ENCODE measurements around the gene GGA1.

Gene GGA1

GRCh38 chr22:37608477-37609239 lies at the start of gene GGA1:
Gene GGA1, plus strand, starts transcription at chr22:37608834. Its CDS starts 27 bp downstream, at chr22:37608861.
- DNase-seq (ENCODE audit: low read depth in 2 of 2), result peak; percentile 93

- no peak for DNase-seq (ENCODE audit: low read depth in 2 of 2)
Measured at GRCh38 chr22:37559521-37559900, 49.1 kb upstream of the GGA1 start.

- DNase-seq (ENCODE audit: low read depth in 2 of 2), result no peak
Measured at GRCh38 chr22:37559901-37560607, 48.6 kb upstream of the GGA1 start, which contains the start of gene CDC42EP1. Gene CDC42EP1, plus strand, starts transcription at chr22:37560480. Its CDS starts 5,870 bp downstream, at chr22:37566350.

- no peak for DNase-seq (ENCODE audit: low read depth in 2 of 2)
Measured at GRCh38 chr22:37560608-37561211, 47.9 kb upstream of the GGA1 start.

GRCh38 chr22:37561212-37562048 lies 47.2 kb upstream of the GGA1 start:
- peak; percentile 76 to 83 for DNase-seq (ENCODE audit: low read depth in 2 of 2)

GRCh38 chr22:37562049-37562875 lies 46.4 kb upstream of the GGA1 start:
- no peak for DNase-seq (ENCODE audit: low read depth in 2 of 2)

GRCh38 chr22:37563153-37564081 lies 45.2 kb upstream of the GGA1 start:
- no peak for DNase-seq (ENCODE audit: low read depth in 2 of 2)

- no peak for DNase-seq (ENCODE audit: low read depth in 2 of 2)
Measured at GRCh38 chr22:37564111-37564711, 44.4 kb upstream of the GGA1 start.

GRCh38 chr22:37565830-37566229 lies 42.8 kb upstream of the GGA1 start:
- DNase-seq (ENCODE audit: low read depth in 2 of 2), result no peak

GRCh38 chr22:37566329-37566837 lies 42.3 kb upstream of the GGA1 start:
- DNase-seq (ENCODE audit: low read depth in 2 of 2), result no peak

GRCh38 chr22:37566903-37567798 lies 41.5 kb upstream of the GGA1 start:
- DNase-seq (ENCODE audit: low read depth in 2 of 2), result peak; percentile 80 to 87

GRCh38 chr22:37568012-37568411 lies 40.6 kb upstream of the GGA1 start:
- DNase-seq (ENCODE audit: low read depth in 2 of 2), result no peak

GRCh38 chr22:37568448-37569008 lies 40.1 kb upstream of the GGA1 start:
- DNase-seq (ENCODE audit: low read depth in 2 of 2), result no peak

GRCh38 chr22:37569009-37569920 lies 39.4 kb upstream of the GGA1 start:
- no peak for DNase-seq (ENCODE audit: low read depth in 2 of 2)

GRCh38 chr22:37569921-37570660 lies 38.5 kb upstream of the GGA1 start:
- no peak for DNase-seq (ENCODE audit: low read depth in 2 of 2)

- DNase-seq (ENCODE audit: low read depth in 2 of 2), result no peak
Measured at GRCh38 chr22:37570661-37570976, 38.0 kb upstream of the GGA1 start.
